A673 (cell line): ENCODE results near the gene AHCYL2. TPM values are rescaled to one million over a fixed set of nuclear protein-coding genes. Genes with fewer than 3 reads are reported as not detected.

Source experiments
- BruUV-seq: library from RNA; stranded (reverse); fragments of 400-500 nt; replicated peaks from 2 replicates; lab custom pipeline; 2021; lab: Mats Ljungman, UMichigan
- CTCF ChIA-PET: fragments of 300-600 bp; sonication (Branson Sonifier 250); formaldehyde crosslinking; loops from one replicate; lab custom pipeline; 2022; ENCODE audit warnings: antibody characterized with exemption; lab: Charles Lee
- POLR2A ChIA-PET: fragments of 300-600 bp; sonication (Branson Sonifier 250); formaldehyde crosslinking; loops from one replicate; lab custom pipeline; 2022; ENCODE audit warnings: antibody characterized with exemption; ENCODE audit not compliant: low non-redundant PET; lab: Charles Lee
- DNase-seq: peaks from one replicate; pipeline ENCODE4 v3.0.0-alpha.2; 2015; ENCODE audit warnings: low spot score
- H3K27ac ChIP-seq: fragments of 200-600 bp; sonication (generic); 2 replicates; pipeline ENCODE4 v1.5.1; 2016; ENCODE audit warnings: mixed run types, low read depth, mild to moderate bottlenecking, mixed read lengths, antibody characterized with exemption, low read length; ENCODE audit not compliant: poor library complexity, severe bottlenecking
- H3K27me3 ChIP-seq: fragments of 200-600 bp; sonication (generic); replicated peaks from 2 replicates; pipeline ENCODE4 v1.6.1; 2017; ENCODE audit warnings: mixed run types, low read depth, mild to moderate bottlenecking, mixed read lengths, antibody characterized with exemption, low read length; ENCODE audit not compliant: insufficient read depth, poor library complexity
- H3K36me3 ChIP-seq: fragments of 200-600 bp; sonication (generic); 2 replicates; pipeline ENCODE4 v1.6.1; 2016; ENCODE audit warnings: mixed run types, mild to moderate bottlenecking, mixed read lengths, antibody characterized with exemption, low read length; ENCODE audit not compliant: insufficient read depth, poor library complexity, severe bottlenecking
- H3K4me1 ChIP-seq: fragments of 200-600 bp; sonication (generic); 2 replicates; pipeline ENCODE4 v1.6.1; 2017; ENCODE audit warnings: mixed run types, mild to moderate bottlenecking, mixed read lengths, antibody characterized with exemption, low read length; ENCODE audit not compliant: insufficient read depth, poor library complexity, severe bottlenecking
- H3K4me3 ChIP-seq: fragments of 200-600 bp; sonication (generic); 2 replicates; pipeline ENCODE4 v1.5.1; 2016; ENCODE audit warnings: low read depth, mixed run types, mild to moderate bottlenecking, mixed read lengths, low read length; ENCODE audit not compliant: poor library complexity, severe bottlenecking
- H3K9me3 ChIP-seq: fragments of 200-600 bp; sonication (generic); 2 replicates; pipeline ENCODE4 v1.6.1; 2016; ENCODE audit warnings: mixed run types, low read depth, mild to moderate bottlenecking, mixed read lengths, antibody characterized with exemption, low read length; ENCODE audit not compliant: poor library complexity, severe bottlenecking
- EZH2 ChIP-seq: fragments of 200-600 bp; sonication (generic); IDR thresholded peaks from 2 replicates; pipeline ENCODE4 v1.6.1; 2017; ENCODE audit warnings: borderline replicate concordance, low read depth, mild to moderate bottlenecking, mixed read lengths, antibody characterized with exemption, low read length; ENCODE audit not compliant: poor library complexity, severe bottlenecking
- intact Hi-C: fragments of 100-400 bp; cut with micrococcal nuclease; formaldehyde crosslinking; loops from one replicate; pipeline ENCODE4 v1.10.0; 2022; ENCODE audit not compliant: unreplicated experiment
- total RNA-seq: library from RNA; stranded (reverse); gene quantifications from 2 replicates; pipeline ENCODE4 v1.2.3, GENCODE V29; 2021
- TF ChIP-seq, protein P1 (sequence below): fragments of 300-800, 200-600 bp; sonication (generic); conservative IDR thresholded peaks from 2 replicates; pipeline ENCODE4 v1.5.1; 2017; ENCODE audit warnings: low read depth, mild to moderate bottlenecking, antibody characterized with exemption, low read length, moderate library complexity, mixed read lengths

The AHCYL2 gene
- total RNA-seq, 1 experiment from 2014 or later = 35.2 TPM

GRCh38 chr7:129262324-129262723, 37.5 kb downstream of the AHCYL2 start:
- DNase-seq = no peak
- POLR2A ChIA-PET = interaction anchor here (0.6 kb wide), 1 partner anchor 74 kb away, joined by 10 read pairs; the partner anchor contains the start of gene SMO
- Histone ChIP-seq H3K27me3 (no peaks in the 10 kb centered on the region), H3K9me3 (no peaks in the 10 kb centered on the region), H3K4me3 (no peak overlapping the region), H3K36me3 (no peaks in the 10 kb centered on the region), H3K27ac (no peak overlapping the region), H3K4me1 (peaks cover 31% of the 10 kb centered on the region)
- CTCF ChIA-PET = no interaction called here
- no TSS peak for BruUV-seq
- intact Hi-C loops = no loop called here
- TF ChIP-seq, protein P1, sequence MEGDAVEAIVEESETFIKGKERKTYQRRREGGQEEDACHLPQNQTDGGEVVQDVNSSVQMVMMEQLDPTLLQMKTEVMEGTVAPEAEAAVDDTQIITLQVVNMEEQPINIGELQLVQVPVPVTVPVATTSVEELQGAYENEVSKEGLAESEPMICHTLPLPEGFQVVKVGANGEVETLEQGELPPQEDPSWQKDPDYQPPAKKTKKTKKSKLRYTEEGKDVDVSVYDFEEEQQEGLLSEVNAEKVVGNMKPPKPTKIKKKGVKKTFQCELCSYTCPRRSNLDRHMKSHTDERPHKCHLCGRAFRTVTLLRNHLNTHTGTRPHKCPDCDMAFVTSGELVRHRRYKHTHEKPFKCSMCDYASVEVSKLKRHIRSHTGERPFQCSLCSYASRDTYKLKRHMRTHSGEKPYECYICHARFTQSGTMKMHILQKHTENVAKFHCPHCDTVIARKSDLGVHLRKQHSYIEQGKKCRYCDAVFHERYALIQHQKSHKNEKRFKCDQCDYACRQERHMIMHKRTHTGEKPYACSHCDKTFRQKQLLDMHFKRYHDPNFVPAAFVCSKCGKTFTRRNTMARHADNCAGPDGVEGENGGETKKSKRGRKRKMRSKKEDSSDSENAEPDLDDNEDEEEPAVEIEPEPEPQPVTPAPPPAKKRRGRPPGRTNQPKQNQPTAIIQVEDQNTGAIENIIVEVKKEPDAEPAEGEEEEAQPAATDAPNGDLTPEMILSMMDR = no peak
- no peak for TF ChIP-seq EZH2

DNA sequence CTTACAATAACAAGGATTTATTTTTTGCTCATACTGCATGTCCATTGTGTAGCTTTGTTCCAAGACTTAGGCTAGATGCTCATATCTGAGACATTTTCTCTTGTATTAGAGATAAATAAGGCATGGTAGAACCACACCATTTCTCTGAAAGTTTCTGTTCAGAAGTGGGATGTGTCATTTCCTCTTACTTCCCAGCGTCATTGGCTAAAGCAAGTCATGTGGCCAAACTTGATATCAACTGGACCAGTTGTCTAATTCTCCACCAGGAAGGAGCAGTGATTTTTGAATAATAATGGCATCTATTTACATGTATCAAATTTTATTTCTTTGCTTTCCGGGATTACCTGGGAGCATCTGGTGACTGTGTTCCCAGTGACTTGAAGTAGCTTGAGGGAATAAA, 38.3 kb downstream of the AHCYL2 start:
- ChIA-PET CTCF (no interaction called here), POLR2A (no interaction called here)
- Histone ChIP-seq H3K4me1 (peaks cover 22% of the 10 kb centered on the region), H3K27ac (no peak overlapping the region), H3K9me3 (no peaks in the 10 kb centered on the region), H3K36me3 (no peaks in the 10 kb centered on the region), H3K4me3 (no peak overlapping the region), H3K27me3 (no peaks in the 10 kb centered on the region)
- DNase-seq = no peak
- intact Hi-C loops = no loop called here
- BruUV-seq = no TSS peak
- TF ChIP-seq, protein P1 = no peak
- TF ChIP-seq EZH2 = no peak

- intact Hi-C loops = no loop called here
- Histone ChIP-seq H3K4me3 (no peak overlapping the region), H3K27me3 (no peaks in the 10 kb centered on the region), H3K27ac (no peak overlapping the region), H3K36me3 (no peaks in the 10 kb centered on the region), H3K9me3 (no peaks in the 10 kb centered on the region), H3K4me1 (peaks cover 9% of the 10 kb centered on the region)
- no peak for TF ChIP-seq EZH2
- TF ChIP-seq, protein P1 = no peak
- ChIA-PET POLR2A (no interaction called here), CTCF (no interaction called here)
- DNase-seq = no peak
- BruUV-seq = no TSS peak
Measured at GRCh38 chr7:129264534-129264933, 39.7 kb downstream of the AHCYL2 start.
